Skeletal muscle tissue (tissue), 4 donors: ENCODE measurements around the gene NOX4. TPM values are rescaled to one million over a fixed set of nuclear protein-coding genes. Genes with fewer than 3 reads are reported as not detected.

ENCODE experiments used
- H3K27ac ChIP-seq: one replicate; pipeline ENCODE4 v1.7.0; 2013; ENCODE audit warnings: mild to moderate bottlenecking, low read depth, low read length, inconsistent platforms
- H3K27me3 ChIP-seq, 3 donors: one replicate each; pipeline ENCODE4 v1.7.0; 2013; ENCODE audit warnings: low read length in 3 of 3; ENCODE audit not compliant: control insufficient read depth in 3 of 3, insufficient read depth in 3 of 3
- H3K36me3 ChIP-seq, 3 donors: one replicate each; pipeline ENCODE4 v1.7.0; 2013; ENCODE audit warnings: low read length in 3 of 3; ENCODE audit not compliant: control insufficient read depth in 3 of 3, insufficient read depth in 3 of 3
- H3K4me1 ChIP-seq, 3 donors: one replicate each; pipeline ENCODE4 v1.7.0; 2013; ENCODE audit warnings: low read length in 3 of 3, mild to moderate bottlenecking in 3 of 3; ENCODE audit not compliant: control insufficient read depth in 3 of 3, insufficient read depth in 3 of 3
- H3K4me3 ChIP-seq, 3 donors: one replicate each; pipeline ENCODE4 v1.7.0; 2013; ENCODE audit warnings: low read length in 3 of 3
- H3K9ac ChIP-seq, 3 donors: one replicate each; pipeline ENCODE4 v1.7.0; 2013; ENCODE audit warnings: low read length in 3 of 3, mild to moderate bottlenecking in 3 of 3, moderate library complexity in 2 of 3, low read depth in 1 of 3
- H3K9me3 ChIP-seq, 3 donors: one replicate each; pipeline ENCODE4 v1.7.0; 2013; ENCODE audit warnings: low read length in 3 of 3; ENCODE audit not compliant: control insufficient read depth in 3 of 3
- total RNA-seq: library from RNA; depleted of rRNA; stranded (reverse); fragments of >200 nt; gene quantifications from one replicate; pipeline ENCODE4 v1.2.3, GENCODE V29; 2014
- donor health status: Osteomylitis.

NOX4 gene
- total RNA-seq, 1 donor from 2014 or later = 5.2 TPM

DNA sequence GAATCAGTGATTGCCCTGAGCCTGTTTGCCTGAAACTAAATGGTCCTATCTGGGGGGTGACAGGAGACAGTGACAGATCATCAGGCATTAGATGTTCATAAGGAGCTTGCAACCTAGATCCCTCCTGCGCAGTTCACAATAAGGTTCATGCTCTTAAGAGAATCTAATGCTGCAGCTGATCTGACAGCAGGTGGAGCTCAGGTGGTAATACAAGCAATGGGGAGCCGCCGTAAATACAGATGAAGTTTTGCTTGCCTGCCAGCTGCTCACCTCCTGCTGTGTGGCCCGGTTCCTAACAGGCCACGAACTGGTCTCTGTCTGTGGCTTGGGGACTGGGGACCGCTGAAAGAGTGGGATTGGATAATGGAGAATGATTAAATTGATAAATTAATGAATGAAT lies 14.0 kb downstream of the NOX4 start:
- Histone ChIP-seq H3K27me3 (no peaks in the 10 kb centered on the region), H3K4me3 (no peak overlapping the region), H3K27ac (no peak overlapping the region), H3K9me3 (no peaks in the 10 kb centered on the region), H3K9ac (no peak overlapping the region), H3K4me1 (no peaks in the 10 kb centered on the region), H3K36me3 (no peaks in the 10 kb centered on the region)

DNA sequence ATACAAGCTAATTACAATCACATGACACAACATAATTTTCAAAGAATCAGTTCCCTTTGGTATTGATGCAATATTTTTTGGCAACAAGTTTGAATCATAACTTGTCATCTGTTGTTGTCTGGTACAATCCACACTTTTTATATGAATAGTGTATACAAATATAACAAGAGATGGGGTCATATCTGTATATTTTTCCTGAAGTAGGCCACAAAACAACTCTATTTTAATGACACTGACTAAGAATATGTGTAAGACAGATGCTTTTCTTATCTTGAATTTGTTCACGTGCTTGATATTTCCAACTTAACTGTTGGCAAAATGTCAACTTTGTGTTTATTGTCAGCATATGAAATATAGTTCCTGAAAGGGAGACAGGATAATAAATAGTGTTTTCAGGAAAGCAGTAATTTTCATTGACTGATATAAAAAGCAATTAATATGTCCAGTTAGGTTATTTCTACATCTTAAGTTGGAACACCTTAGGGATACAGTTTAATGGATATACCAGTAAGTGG lies 27.9 kb downstream of the NOX4 start:
- H3K9ac ChIP-seq = no peak overlapping the region
- H3K4me1 ChIP-seq = no peaks in the 10 kb centered on the region
- H3K27ac ChIP-seq = no peak overlapping the region
- H3K9me3 ChIP-seq = no peaks in the 10 kb centered on the region
- H3K36me3 ChIP-seq = no peaks in the 10 kb centered on the region
- H3K27me3 ChIP-seq = no peaks in the 10 kb centered on the region
- no peak overlapping the region for H3K4me3 ChIP-seq

DNA sequence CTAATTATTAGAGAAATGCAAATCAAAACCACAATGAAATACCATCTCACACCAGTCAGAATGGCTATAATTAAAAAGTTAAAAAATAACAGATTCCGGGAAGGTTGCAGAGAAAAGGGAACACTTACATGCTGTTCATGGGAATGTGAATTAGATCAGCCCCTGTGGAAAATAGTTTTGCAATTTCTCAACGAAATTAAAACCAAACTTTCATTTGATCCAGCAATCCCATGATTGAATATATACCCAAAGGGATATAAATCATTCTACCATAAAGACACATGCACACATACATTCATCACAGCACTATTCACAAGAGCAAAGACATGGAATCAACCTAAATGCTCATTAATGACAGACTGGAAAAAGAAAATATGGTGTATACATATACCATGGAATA lies 32.5 kb downstream of the NOX4 start:
- Histone ChIP-seq H3K27me3 (no peaks in the 10 kb centered on the region), H3K36me3 (no peaks in the 10 kb centered on the region), H3K9me3 (no peaks in the 10 kb centered on the region), H3K9ac (no peak overlapping the region), H3K4me3 (no peak overlapping the region), H3K27ac (no peak overlapping the region), H3K4me1 (no peaks in the 10 kb centered on the region)

DNA sequence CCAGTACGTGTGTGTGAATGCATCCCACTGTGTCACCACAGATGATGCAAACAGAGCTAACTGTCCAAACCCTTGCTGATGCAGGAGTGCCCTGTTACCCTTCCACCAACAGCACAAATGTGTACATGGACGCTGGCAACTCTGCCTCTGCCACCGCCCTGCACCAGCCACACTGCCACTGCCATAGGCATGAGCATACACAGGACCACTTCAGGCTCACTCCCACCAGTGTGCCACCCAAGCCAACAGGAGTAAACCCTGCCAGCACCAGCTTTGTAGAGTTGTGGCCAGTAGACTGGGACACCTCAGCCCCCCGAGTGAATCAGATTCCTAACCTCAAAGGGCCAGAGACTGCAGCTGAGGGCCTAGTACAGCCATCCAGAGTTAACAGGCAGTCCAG lies 34.0 kb downstream of the NOX4 start:
- no peaks in the 10 kb centered on the region for H3K27me3 ChIP-seq
- H3K9ac ChIP-seq = no peak overlapping the region
- H3K9me3 ChIP-seq = no peaks in the 10 kb centered on the region
- no peak overlapping the region for H3K27ac ChIP-seq
- no peaks in the 10 kb centered on the region for H3K4me1 ChIP-seq
- H3K4me3 ChIP-seq = no peak overlapping the region
- no peaks in the 10 kb centered on the region for H3K36me3 ChIP-seq

DNA sequence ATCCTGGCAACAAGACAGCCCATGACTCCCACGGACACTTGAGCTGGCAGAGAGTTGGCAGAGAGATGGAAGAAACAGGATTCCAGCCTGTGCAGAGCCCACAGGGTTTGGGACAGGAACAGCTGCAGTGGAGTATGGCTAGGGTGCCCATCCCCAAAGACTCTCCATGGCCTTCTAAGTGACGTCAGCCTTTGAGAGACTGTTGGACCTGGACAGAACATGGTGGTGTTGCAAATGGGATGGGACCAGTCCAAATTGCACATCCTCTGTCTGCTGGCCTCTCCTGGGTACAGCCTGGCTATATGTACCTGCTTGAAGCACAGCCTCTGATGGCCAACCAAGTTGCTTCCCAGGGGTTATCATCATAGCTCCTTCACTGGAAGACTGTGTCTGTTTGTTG lies 34.5 kb downstream of the NOX4 start:
- H3K9me3 ChIP-seq = no peaks in the 10 kb centered on the region
- H3K36me3 ChIP-seq = no peaks in the 10 kb centered on the region
- H3K27me3 ChIP-seq = no peaks in the 10 kb centered on the region
- H3K4me1 ChIP-seq = no peaks in the 10 kb centered on the region
- no peak overlapping the region for H3K9ac ChIP-seq
- no peak overlapping the region for H3K4me3 ChIP-seq
- no peak overlapping the region for H3K27ac ChIP-seq

DNA sequence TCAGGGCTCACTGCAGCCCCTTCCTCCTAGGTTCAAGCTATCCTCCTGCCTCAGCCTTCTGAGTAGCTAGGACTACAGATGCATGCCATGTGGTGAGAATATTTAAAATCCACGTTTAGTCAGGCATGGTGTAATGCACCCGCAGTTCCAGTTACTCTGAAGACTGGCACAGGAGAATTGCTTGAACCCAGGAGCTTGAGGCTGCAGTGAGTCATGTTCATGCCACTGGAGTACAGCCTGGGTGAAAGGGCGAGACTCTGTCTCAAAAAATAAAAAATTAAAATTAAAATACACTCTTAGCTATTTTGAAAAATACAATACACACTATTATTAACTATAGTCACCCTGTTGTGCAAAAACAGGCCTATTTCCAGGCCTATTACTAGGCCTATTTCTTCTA lies 38.4 kb downstream of the NOX4 start:
- Histone ChIP-seq H3K9me3 (no peaks in the 10 kb centered on the region), H3K27me3 (no peaks in the 10 kb centered on the region), H3K4me3 (no peak overlapping the region), H3K27ac (no peak overlapping the region), H3K4me1 (no peaks in the 10 kb centered on the region), H3K36me3 (no peaks in the 10 kb centered on the region), H3K9ac (no peak overlapping the region)

DNA sequence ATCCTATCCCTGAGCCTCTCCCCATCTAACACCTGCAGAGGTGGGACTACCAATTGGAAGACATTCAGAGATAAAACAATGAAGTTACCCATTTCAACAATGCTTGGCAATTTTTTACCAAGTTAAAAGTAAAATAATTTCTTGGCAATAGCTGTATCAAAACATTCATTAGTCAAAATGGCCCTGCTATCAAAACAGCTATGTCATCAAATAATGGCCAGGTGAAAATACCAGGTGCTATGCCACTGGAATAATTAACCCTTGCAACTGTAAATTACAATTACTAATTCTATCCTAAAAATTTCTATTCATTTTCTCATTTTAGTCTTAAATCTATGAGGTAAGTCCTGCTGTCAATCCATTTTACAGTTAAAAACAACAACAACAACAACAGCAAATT lies 43.3 kb downstream of the NOX4 start:
- no peaks in the 10 kb centered on the region for H3K27me3 ChIP-seq
- no peak overlapping the region for H3K27ac ChIP-seq
- H3K36me3 ChIP-seq = no peaks in the 10 kb centered on the region
- H3K4me3 ChIP-seq = no peak overlapping the region
- no peaks in the 10 kb centered on the region for H3K4me1 ChIP-seq
- H3K9me3 ChIP-seq = no peaks in the 10 kb centered on the region
- H3K9ac ChIP-seq = no peak overlapping the region

DNA sequence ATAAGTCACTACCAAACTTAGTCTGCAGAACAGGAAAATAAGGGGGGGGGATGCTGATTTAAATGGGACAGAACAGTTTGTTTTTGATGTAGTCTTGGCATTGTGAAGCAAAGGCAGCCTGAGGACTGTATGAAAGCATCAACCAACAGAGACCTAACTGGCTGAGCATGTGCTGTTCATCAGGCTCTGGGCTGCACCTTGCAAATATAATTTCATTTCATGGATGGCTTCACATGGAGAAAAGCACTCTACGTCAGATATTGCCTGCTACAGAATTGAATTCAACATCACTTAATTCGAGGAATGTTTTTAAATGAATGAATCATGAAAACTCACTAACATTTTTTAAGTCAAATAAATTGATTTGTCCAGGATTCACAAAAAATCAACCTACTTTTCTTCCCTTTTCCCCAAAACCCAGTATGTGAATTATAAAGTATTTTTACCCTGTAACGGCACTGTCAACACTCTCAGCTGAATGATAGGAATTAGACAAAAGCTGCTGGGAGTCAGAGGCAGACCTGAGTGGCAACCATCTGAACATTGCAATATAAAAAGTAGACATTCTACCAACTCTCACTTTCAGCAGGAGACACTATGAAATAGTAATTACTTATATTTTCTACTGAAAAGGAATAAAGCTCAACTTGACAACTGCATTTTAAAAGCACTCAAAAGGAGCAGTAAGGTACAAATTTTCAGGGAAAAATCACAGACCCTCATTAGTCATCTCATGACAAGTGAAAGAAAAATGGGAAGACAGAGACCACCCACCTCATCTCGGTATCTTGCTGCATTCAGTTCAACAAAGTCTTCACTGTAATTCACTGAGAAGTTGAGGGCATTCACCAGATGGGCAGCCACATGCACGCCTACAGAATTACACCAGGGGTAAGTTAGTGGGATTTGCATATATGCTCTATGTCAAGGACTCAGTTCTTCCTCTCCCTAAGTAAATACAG lies 47.5 kb downstream of the NOX4 start:
- no peaks in the 10 kb centered on the region for H3K9me3 ChIP-seq
- no peak overlapping the region for H3K9ac ChIP-seq
- H3K4me1 ChIP-seq = no peaks in the 10 kb centered on the region
- H3K27me3 ChIP-seq = no peaks in the 10 kb centered on the region
- H3K27ac ChIP-seq = no peak overlapping the region
- H3K36me3 ChIP-seq = no peaks in the 10 kb centered on the region
- no peak overlapping the region for H3K4me3 ChIP-seq

DNA sequence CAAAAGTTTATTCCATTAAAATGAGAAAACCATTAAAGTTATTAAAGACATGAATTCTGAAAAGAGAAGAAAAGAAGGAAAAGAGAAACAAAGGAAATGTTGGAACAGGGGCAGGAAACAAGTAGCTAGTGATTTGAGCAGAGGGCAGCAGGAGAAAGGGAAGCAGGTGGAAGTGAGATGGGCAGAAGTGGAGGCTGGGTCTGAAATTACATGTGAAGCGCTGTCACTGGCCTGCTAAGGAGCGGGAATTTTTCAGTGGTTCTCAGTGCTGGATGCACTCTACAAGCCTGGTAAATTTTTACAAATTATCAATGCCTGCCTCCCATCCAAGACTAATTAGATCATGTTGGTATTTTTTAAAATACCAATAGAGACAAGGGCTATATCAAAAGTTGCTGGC lies 48.4 kb downstream of the NOX4 start:
- no peaks in the 10 kb centered on the region for H3K36me3 ChIP-seq
- H3K4me3 ChIP-seq = no peak overlapping the region
- H3K27me3 ChIP-seq = no peaks in the 10 kb centered on the region
- no peaks in the 10 kb centered on the region for H3K9me3 ChIP-seq
- H3K4me1 ChIP-seq = no peaks in the 10 kb centered on the region
- no peak overlapping the region for H3K27ac ChIP-seq
- no peak overlapping the region for H3K9ac ChIP-seq

DNA sequence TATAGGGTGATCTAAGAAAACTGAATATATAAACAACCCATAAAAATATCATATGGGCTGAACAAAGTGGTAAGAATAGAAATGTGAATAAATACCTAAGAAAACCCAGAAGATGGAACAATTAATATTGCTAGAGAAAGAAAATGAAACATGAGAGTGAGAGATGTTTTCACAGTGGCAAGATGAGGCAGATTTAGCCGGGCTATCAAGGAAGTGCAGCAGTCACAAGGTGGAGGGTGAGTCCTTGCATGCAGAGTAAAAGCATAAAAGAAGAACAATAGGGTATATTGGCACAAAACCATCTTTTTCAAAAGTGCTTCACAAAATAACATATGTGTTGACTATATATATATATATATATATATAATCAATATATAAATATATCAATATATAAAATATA lies 49.6 kb downstream of the NOX4 start:
- H3K27ac ChIP-seq = no peak overlapping the region
- no peaks in the 10 kb centered on the region for H3K36me3 ChIP-seq
- no peaks in the 10 kb centered on the region for H3K27me3 ChIP-seq
- no peak overlapping the region for H3K4me3 ChIP-seq
- no peaks in the 10 kb centered on the region for H3K4me1 ChIP-seq
- H3K9ac ChIP-seq = no peak overlapping the region
- no peaks in the 10 kb centered on the region for H3K9me3 ChIP-seq
